ENCODE data around the gene TTC21A. TPM values are rescaled to one million over a fixed set of nuclear protein-coding genes. Genes with fewer than 3 reads are reported as not detected.

TTC21A gene
- total RNA-seq, 1 experiment from 2014 or later, result 0.36 TPM

DNA sequence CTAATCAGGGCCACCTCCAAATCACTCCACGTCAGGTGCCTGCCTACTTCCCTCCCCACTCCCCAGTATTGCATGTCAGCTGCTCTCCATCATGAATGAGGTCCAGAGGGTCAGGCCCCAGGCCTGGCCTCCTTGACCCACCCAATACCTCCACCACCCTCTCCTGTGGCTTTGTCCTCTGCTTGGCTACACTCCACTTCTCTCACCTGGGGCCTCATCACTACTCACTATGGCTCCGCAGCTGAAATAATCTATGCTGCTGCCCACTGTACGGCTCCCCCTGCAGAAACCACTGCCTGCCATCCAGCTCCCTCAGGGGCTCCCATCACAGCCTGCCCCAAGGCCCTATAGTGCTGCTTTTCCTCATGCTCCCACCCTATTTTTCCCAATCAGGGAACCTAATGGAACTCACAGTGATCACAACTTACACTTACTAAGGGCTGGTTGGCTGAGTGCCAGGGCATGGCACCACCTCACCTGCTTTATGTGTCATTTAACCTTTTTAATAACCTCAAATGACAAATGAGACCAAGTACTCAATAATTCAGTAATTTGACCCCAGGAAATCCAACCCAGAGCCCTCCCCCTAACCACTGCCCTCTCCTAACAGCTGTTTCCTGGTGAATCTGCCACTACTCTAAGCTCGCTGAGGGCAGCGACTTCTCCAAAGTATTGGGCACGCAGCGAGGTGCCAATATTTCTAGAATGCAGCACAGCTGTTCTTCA, 2.4 kb upstream of the TTC21A start:
- DNase-seq, result peak; percentile 13 to 22
- Histone ChIP-seq H3K27me3 (no peaks in the 10 kb centered on the region), H3K27ac (no peak overlapping the region), H3K36me3 (no peaks in the 10 kb centered on the region), H3K9me3 (replicated peaks) (no peaks in the 10 kb centered on the region), H3K4me1 (peaks cover 9% of the 10 kb centered on the region; the same call in 1 of the 2 replicates), H3K4me3 (no peak overlapping the region)

DNA sequence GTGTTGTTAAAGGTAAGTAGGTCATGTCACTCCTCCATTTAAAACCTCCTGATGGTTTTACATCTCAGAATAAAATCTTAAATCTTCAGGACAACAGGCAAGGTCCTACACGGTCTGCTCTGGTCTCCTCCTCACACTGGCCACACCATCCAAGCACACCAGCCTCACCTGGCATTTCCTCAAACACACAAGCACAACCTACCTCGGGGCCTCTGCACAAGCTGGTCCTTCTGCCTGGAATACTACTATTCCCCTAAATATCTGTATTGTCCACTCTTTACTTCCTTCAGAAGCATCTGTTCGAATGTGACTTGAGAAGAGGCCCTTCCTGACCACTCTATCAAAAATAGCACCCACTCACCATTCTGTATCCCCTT, 1.8 kb upstream of the TTC21A start:
- Histone ChIP-seq H3K36me3 (no peaks in the 10 kb centered on the region), H3K9me3 (replicated peaks) (no peaks in the 10 kb centered on the region), H3K27ac (no peak overlapping the region), H3K4me1 (peaks cover 9% of the 10 kb centered on the region; the same call in 1 of the 2 replicates), H3K4me3 (no peak overlapping the region; the same call in 1 of the 2 replicates), H3K27me3 (no peaks in the 10 kb centered on the region)
- DNase-seq, result no peak

DNA sequence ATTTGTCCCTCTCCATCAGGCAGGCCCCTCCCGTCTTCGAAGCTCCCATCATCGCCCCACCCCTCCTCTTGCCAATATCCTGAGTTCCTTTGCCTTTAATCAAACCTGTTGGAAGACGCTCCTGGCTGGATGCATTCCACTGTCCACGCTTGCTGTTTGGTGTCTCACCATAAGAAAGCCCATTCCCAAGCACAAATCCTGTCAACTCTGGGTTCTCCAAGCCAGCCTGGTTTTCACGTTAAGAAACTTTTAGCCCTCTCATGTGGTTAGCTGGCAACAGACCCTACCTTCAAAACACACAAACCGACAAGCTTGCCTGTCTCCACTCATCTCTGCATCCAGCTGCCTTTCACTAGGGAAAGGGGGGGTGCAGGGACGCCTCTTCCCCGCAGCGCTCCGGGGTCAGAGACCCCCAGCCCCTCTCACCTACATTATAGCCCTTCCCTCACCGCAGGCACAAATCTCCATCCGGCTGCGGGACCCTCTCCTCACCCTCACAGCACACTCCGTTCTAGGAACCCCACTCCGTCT, 1.1 kb upstream of the TTC21A start:
- no peaks in the 10 kb centered on the region for H3K9me3 ChIP-seq (replicated peaks)
- H3K27ac ChIP-seq, result peak overlapping the region; percentile 55; the same call in 1 of the 2 replicates
- H3K36me3 ChIP-seq, result no peaks in the 10 kb centered on the region
- DNase-seq, result peak in 1 of 2 experiments; percentile 9
- peaks cover 9% of the 10 kb centered on the region; the same call in 1 of the 2 replicates for H3K4me1 ChIP-seq
- H3K27me3 ChIP-seq, result no peaks in the 10 kb centered on the region
- peak overlapping the region; percentile 99 for H3K4me3 ChIP-seq

DNA sequence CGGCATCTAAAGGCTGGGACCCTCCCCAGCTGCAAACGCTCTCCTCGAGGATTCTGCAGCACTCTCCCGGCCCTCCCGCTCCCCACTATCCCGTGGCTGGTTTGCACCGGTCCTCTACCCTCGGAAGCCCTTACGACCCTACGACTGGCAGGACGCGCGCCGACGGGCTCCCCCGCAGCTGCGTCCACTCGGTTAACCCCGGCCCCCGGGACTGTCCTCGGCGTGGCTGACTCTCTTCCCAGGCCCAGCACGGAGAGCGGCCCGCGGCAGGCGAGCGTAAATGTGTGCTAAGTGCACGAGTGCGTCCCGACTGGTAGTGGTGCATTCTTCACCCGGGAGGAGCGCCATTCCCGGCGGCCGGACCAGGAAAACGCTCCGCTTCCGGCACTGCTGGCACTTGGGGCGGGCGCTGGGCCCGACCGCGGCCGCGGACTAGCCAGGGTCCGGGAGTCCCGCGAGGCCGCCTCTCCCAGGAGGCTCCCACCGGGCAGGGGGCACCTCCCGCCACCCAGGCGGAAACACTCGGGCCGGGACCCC, 561 bp upstream of the TTC21A start:
- no peaks in the 10 kb centered on the region for H3K9me3 ChIP-seq (replicated peaks)
- H3K4me1 ChIP-seq, result peaks cover 9% of the 10 kb centered on the region; the same call in 1 of the 2 replicates

DNA sequence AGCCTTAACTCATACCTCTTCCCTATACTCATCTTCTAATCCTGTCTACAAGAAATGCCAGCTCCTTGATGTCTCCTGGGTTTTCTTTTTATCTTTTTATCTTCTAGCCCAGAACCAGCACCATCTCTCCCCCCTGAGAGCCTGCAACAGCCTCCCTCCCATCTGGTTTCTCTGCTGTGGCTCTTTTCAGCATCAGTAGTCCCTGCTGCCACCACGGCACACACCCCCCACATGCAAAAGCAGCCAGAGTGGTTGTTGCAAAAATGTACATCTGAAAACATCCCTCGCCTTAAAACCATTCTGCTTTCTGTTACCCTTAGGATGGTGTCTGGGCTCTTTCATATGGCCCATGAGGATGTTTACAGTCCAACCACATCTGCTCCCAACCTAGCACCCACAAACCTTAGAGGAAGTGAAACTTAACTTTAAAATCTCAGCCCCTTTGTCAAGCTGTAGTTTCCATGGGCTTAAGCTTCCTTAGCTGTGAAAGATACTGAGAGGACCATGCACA, 775 bp downstream of the TTC21A start:
- Histone ChIP-seq H3K27ac (no peak overlapping the region), H3K4me1 (peaks cover 9% of the 10 kb centered on the region; the same call in 1 of the 2 replicates), H3K36me3 (no peaks in the 10 kb centered on the region), H3K4me3 (peak overlapping the region; percentile 99), H3K27me3 (no peaks in the 10 kb centered on the region), H3K9me3 (replicated peaks) (no peaks in the 10 kb centered on the region)
- no peak for DNase-seq

More for the DNA sequence above, 561 bp upstream of the TTC21A start:
- DNase-seq, result peak; percentile 32 to 35
- Histone ChIP-seq H3K27ac (peak overlapping the region; percentile 55; the same call in 1 of the 2 replicates), H3K27me3 (no peaks in the 10 kb centered on the region), H3K36me3 (no peaks in the 10 kb centered on the region), H3K4me3 (peak overlapping the region; percentile 99)

DNA sequence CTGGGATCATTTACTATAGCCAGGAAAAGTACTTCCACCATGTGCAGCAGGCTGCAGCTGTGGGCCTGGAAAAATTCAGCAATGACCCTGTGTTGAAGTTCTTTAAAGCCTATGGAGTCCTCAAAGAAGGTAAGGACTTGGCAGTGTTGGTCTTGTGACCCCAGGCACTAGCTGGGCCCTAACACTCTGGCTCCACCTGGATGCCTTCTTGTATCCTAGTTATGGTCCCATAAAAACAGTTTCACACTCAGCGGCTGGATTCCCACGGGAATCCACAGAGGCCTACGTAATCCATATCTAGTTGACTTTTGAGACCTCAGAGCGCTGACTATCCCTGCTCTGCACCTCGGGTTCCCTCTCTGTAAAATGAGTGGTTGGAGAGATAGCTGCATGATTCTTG, 1.6 kb downstream of the TTC21A start:
- no peaks in the 10 kb centered on the region for H3K27me3 ChIP-seq
- no peak for DNase-seq
- no peak overlapping the region for H3K27ac ChIP-seq
- no peaks in the 10 kb centered on the region for H3K9me3 ChIP-seq (replicated peaks)
- H3K4me3 ChIP-seq, result no peak overlapping the region
- peaks cover 9% of the 10 kb centered on the region; the same call in 1 of the 2 replicates for H3K4me1 ChIP-seq
- H3K36me3 ChIP-seq, result no peaks in the 10 kb centered on the region

DNA sequence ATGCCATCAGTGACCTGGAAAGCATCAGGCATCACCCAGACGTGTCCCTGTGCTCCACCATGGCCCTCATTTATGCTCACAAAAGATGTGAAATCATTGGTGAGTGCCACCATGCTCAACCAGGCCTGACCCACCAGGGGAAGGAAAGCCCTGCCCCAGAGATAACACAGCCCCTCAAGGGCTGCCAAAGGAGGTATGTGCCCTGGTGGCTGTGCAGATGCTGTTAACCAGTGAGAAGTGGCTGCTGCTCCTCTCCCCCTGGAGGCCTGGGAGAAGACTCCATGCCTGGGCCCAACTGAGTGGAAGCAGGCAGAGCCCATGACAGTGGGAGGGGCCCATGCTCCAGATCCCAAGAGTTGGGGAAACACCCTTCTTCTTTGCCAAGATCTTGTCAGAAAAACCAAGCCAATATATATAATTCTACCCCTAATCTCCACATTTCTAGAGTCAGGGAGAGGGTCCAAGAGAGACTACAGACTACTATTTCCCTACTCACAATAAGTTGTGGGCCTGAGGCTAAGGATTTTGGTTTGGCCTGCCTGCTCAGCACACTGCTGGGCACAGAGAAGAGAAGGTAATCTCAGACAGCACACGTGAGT, 2.7 kb downstream of the TTC21A start:
- H3K36me3 ChIP-seq, result no peaks in the 10 kb centered on the region
- no peaks in the 10 kb centered on the region for H3K27me3 ChIP-seq
- H3K4me1 ChIP-seq, result peaks cover 7% of the 10 kb centered on the region; the same call in 1 of the 2 replicates
- H3K9me3 ChIP-seq (replicated peaks), result no peaks in the 10 kb centered on the region
- no peak overlapping the region for H3K27ac ChIP-seq
- no peak for DNase-seq
- no peak overlapping the region for H3K4me3 ChIP-seq

DNA sequence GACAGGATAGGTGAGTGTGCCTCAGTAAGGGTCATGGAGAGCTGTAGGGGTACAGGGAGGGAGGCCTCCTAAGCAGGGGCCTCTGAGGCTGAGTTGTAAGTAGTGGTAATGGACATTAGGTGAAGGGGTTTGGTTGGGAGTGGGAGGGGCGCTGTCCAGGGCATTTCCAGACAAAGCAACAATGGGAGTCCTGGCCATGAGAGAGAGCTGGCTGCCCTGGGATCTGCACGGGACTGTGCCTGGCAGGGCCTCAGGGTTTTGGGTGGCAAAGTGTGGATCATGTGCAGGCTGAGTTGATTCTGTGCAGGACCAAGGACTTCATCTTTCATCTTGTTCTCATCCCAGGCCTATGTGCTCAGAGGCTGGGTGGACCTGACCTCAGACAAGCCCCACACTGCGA, 4.6 kb downstream of the TTC21A start:
- Histone ChIP-seq H3K36me3 (no peaks in the 10 kb centered on the region), H3K9me3 (replicated peaks) (no peaks in the 10 kb centered on the region), H3K27me3 (no peaks in the 10 kb centered on the region), H3K4me1 (no peaks in the 10 kb centered on the region), H3K27ac (no peak overlapping the region), H3K4me3 (no peak overlapping the region)
- no peak for DNase-seq

DNA sequence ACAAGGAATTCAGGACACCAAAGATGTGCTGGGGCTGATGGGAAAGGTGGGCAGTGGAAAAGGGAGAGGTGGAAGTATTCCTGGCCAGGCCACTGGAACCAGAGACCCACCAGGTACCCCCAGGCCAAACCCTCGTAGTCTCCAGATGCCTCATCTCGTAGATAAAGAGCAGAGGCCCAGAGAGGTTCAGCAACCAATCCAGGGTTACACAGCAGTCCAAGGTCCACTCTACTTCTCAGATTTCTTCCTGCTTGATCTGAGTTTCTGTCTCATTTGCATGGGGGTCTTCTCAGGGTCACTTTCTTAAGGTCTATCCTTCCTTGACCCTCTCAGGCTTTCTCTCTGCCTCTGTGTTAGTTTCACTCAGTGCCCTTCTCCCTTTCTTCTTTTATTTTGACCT, 5.1 kb downstream of the TTC21A start:
- Histone ChIP-seq H3K4me1 (no peaks in the 10 kb centered on the region), H3K4me3 (no peak overlapping the region), H3K27ac (no peak overlapping the region), H3K36me3 (no peaks in the 10 kb centered on the region), H3K9me3 (replicated peaks) (no peaks in the 10 kb centered on the region), H3K27me3 (no peaks in the 10 kb centered on the region)
- DNase-seq, result no peak

DNA sequence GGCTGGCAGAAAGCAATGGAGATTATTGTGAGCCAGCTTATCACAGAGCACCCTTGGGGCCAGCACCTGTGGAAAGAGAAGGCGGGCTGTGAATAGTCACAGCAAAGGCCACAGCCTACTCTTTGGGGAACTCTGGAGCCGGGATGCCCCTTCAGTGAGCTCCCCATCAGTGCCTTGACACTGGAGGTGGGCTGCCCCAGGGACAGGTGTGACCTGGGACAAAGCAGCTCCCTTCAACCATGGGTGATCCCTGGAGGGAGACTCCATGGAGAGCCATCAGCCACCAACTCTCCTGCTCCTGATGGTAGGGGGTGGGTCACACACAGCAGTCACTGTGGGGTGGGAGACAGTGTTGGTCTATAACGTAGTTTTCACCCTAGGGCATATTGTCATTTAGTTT, 5.8 kb downstream of the TTC21A start:
- Histone ChIP-seq H3K36me3 (no peaks in the 10 kb centered on the region), H3K27me3 (no peaks in the 10 kb centered on the region), H3K9me3 (replicated peaks) (no peaks in the 10 kb centered on the region), H3K4me1 (no peaks in the 10 kb centered on the region), H3K27ac (no peak overlapping the region), H3K4me3 (no peak overlapping the region)
- no peak for DNase-seq

DNA sequence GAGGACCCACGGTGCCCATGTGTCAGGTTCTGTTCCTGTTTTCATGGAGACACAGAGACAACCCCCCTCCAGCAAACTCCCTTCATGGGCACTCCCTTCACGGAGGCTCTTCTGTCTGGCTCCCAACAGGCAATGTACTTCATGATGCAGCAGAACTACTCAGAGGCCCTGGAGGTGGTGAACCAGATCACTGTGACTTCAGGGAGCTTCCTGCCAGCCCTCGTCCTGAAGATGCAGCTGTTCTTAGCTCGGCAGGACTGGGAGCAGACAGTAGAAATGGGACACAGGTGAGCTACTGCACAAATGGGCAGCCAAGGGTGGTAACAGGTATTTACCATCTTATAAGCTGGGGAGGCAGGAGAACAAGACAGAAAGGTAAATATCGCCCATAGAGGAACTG, 7.0 kb downstream of the TTC21A start:
- no peaks in the 10 kb centered on the region for H3K36me3 ChIP-seq
- H3K9me3 ChIP-seq (replicated peaks), result no peaks in the 10 kb centered on the region
- H3K27me3 ChIP-seq, result no peaks in the 10 kb centered on the region
- DNase-seq, result no peak
- no peak overlapping the region for H3K27ac ChIP-seq
- no peaks in the 10 kb centered on the region for H3K4me1 ChIP-seq
- H3K4me3 ChIP-seq, result no peak overlapping the region

DNA sequence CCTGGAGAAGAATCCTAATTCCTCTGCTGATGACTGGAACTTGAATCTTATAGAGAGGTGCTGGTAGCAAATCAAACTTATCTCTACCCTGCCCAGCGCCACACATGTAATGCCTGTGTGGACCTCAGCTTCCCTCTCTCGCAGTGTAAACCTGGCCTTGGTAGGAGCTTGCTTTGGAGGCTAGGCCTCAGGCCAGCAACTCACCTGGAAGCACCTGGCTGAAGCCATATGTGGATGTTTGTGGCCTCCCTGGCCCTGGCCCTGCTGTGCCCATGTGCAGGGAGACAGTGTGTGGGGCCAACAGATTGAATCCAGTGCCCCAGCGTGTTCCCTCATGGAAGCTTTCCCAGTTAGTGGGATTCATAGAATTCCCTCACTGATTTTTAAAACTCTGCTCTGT, 8.4 kb downstream of the TTC21A start:
- H3K4me1 ChIP-seq, result no peaks in the 10 kb centered on the region
- H3K27ac ChIP-seq, result no peak overlapping the region
- no peaks in the 10 kb centered on the region for H3K9me3 ChIP-seq (replicated peaks)
- H3K4me3 ChIP-seq, result no peak overlapping the region
- DNase-seq, result no peak
- no peaks in the 10 kb centered on the region for H3K27me3 ChIP-seq
- no peaks in the 10 kb centered on the region for H3K36me3 ChIP-seq

DNA sequence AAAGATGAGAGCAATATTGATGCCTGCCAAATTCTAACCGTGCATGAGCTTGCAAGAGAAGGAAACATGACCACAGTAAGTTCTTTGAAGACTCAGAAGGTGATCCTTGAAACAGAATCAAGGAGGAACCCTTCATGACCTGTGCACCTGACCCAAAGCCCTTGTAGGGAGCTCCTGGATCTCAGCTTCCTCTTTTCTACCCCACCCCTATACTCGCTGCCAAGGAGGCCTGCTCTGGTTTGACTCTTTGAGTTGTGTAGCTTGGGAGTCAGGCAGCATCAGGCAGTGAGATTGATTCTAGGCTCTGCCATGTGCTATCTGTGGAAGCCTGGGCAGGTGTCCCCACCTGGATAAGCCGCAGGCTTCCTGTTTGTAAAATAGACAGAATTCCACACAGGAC, 10.6 kb downstream of the TTC21A start:
- Histone ChIP-seq H3K4me3 (no peak overlapping the region), H3K9me3 (replicated peaks) (no peaks in the 10 kb centered on the region), H3K27ac (no peak overlapping the region), H3K4me1 (no peaks in the 10 kb centered on the region), H3K36me3 (no peaks in the 10 kb centered on the region), H3K27me3 (no peaks in the 10 kb centered on the region)
- DNase-seq, result no peak

DNA sequence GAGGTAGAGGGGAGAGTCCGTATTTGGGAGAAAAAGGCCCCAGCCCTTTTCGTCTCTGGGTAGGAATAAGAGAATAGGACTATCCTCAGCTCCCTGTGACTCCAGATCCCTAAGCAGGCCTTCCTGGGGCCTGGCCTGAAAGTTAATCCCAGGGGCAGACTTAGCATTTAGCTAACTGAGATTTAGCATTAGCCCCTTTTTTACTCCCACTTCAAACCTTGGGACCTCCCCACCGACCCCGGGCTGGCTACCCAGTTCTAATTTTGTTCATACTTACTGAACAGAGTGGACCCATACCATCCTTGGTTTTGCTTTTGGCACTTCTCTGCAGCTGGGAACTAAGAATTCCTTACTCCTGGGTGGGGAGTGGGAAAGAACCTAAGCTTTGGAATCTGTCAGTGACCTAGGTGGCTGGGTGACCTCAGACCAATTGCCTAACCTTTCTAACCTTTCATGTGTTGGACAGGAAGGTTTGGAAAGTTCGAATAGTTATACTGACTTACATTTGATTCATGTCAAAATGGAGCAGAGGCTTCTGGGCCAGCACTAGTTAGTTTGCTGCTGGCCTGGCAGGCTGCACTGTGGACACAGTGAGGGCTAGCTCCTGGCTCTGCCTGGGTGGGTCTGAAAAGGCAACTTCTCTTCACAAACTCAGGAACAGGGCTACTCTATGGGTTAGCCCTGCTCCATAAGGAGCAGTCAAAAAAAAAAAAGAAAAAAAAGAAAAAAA, 11.6 kb downstream of the TTC21A start:
- H3K36me3 ChIP-seq, result no peaks in the 10 kb centered on the region
- no peaks in the 10 kb centered on the region for H3K9me3 ChIP-seq (replicated peaks)
- no peaks in the 10 kb centered on the region for H3K4me1 ChIP-seq
- H3K4me3 ChIP-seq, result no peak overlapping the region
- H3K27ac ChIP-seq, result no peak overlapping the region
- no peak for DNase-seq
- no peaks in the 10 kb centered on the region for H3K27me3 ChIP-seq

Data from SJCRH30 (cell line).